Activated CD4-positive, CD25-positive, alpha-beta regulatory T cell treated with anti-CD3 and anti-CD28 coated beads, Interleukin-2, amount 50 U/mL, for 24 hours (primary cell): ENCODE data around the gene CTTNBP2.
"Not testable (repeated sequence)": the region's sequence is repeated elsewhere in the genome, so short reads cannot be mapped to it uniquely, and the experiment has no call there.

Experiments
- ATAC-seq, 2 donors: fragments of 150-1000 bp; cut with Tn5 transposase; one replicate each; pipeline ENCODE4 v1.10.0; 2021; ENCODE audit warnings: mild to moderate bottlenecking in 1 of 2, moderate library complexity in 1 of 2

The CTTNBP2 gene

GRCh38 chr7:117728890-117729624, 144.2 kb downstream of the CTTNBP2 start:
- ATAC-seq, result no peak

GRCh38 chr7:117724898-117725297, 148.3 kb downstream of the CTTNBP2 start:
- ATAC-seq, result no peak

- no peak for ATAC-seq
These were observed 153.9 kb downstream of the CTTNBP2 start for GRCh38 chr7:117719377-117719776.

- ATAC-seq, result no peak
These were observed 155.0 kb downstream of the CTTNBP2 start for GRCh38 chr7:117718116-117718835.

- ATAC-seq, result no peak
These were observed 155.9 kb downstream of the CTTNBP2 start for GRCh38 chr7:117717357-117717756.

GRCh38 chr7:117716707-117717299, 156.4 kb downstream of the CTTNBP2 start:
- ATAC-seq, result no peak

- no peak for ATAC-seq
These were observed 157.3 kb downstream of the CTTNBP2 start for GRCh38 chr7:117715784-117716445.

GRCh38 chr7:117711556-117711955, 161.7 kb downstream of the CTTNBP2 start:
- no peak for ATAC-seq

GRCh38 chr7:117708173-117708572, 165.1 kb downstream of the CTTNBP2 start:
- not testable (repeated sequence) for ATAC-seq

GRCh38 chr7:117707080-117707479, 166.2 kb downstream of the CTTNBP2 start:
- ATAC-seq, result no peak

- ATAC-seq, result no peak
These were observed 167.0 kb downstream of the CTTNBP2 start for GRCh38 chr7:117706210-117706609.

- ATAC-seq, result no peak
These were observed 167.6 kb downstream of the CTTNBP2 start for GRCh38 chr7:117705630-117706029.

- ATAC-seq, result no peak
These were observed 169.2 kb downstream of the CTTNBP2 start for GRCh38 chr7:117704063-117704462.

- ATAC-seq, result no peak
These were observed 175.2 kb downstream of the CTTNBP2 start for GRCh38 chr7:117698018-117698417.

- ATAC-seq, result no peak
These were observed 180.9 kb downstream of the CTTNBP2 start for GRCh38 chr7:117692338-117692737.

- no peak for ATAC-seq
These were observed 183.1 kb downstream of the CTTNBP2 start for GRCh38 chr7:117690147-117690546.

- no peak for ATAC-seq
These were observed 183.8 kb downstream of the CTTNBP2 start for GRCh38 chr7:117689406-117689805.

- ATAC-seq, result no peak
These were observed 185.1 kb downstream of the CTTNBP2 start for GRCh38 chr7:117688126-117688525.

GRCh38 chr7:117686311-117686935, 186.8 kb downstream of the CTTNBP2 start:
- ATAC-seq, result no peak

- ATAC-seq, result no peak
These were observed 187.4 kb downstream of the CTTNBP2 start for GRCh38 chr7:117685795-117686194.

- no peak for ATAC-seq
These were observed 189.6 kb downstream of the CTTNBP2 start for GRCh38 chr7:117683430-117684175.
